Measurements from ENCODE around the gene ARHGEF10L. TPM values are rescaled to one million over a fixed set of nuclear protein-coding genes. Genes with fewer than 3 reads are reported as not detected.

Gene ARHGEF10L
- total RNA-seq, 1 experiment from 2014 or later, result 3.3 TPM

GRCh38 chr1:17615959-17616358 is 76.5 kb downstream of the ARHGEF10L start:
- DNase-seq (ENCODE audit: low spot score), result no peak
- no peaks in the 10 kb centered on the region for H3K27me3 ChIP-seq (replicated peaks; ENCODE audit: insufficient read depth, low read depth, low read length, poor library complexity)
- H3K4me3 ChIP-seq (ENCODE audit: low read depth, low read length, poor library complexity, severe bottlenecking), result no peak overlapping the region
- H3K4me1 ChIP-seq (ENCODE audit: insufficient read depth, low read length, poor library complexity, severe bottlenecking), result no peaks in the 10 kb centered on the region
- TF ChIP-seq EZH2 (IDR thresholded peaks at IDR 0.05; ENCODE audit: borderline replicate concordance, low read depth, low read length, poor library complexity, severe bottlenecking) (no peak), CTCF (conservative IDR thresholded peaks at IDR 0.05; ENCODE audit: low read depth, low read length) (no peak)
- H3K36me3 ChIP-seq (ENCODE audit: insufficient read depth, low read length, poor library complexity, severe bottlenecking), result no peaks in the 10 kb centered on the region
- CTCF ChIA-PET, result no interaction called here
- no TSS peak for BruUV-seq (replicated peaks)
- H3K27ac ChIP-seq (ENCODE audit: low read depth, low read length, poor library complexity, severe bottlenecking), result no peak overlapping the region
- intact Hi-C loops (cut with micrococcal nuclease; ENCODE audit: unreplicated experiment), result no loop called here
- H3K9me3 ChIP-seq (ENCODE audit: low read depth, low read length, poor library complexity, severe bottlenecking), result no peaks in the 10 kb centered on the region
- POLR2A ChIA-PET (ENCODE audit: low non-redundant PET), result no interaction called here

GRCh38 chr1:17616731-17617279 is 77.3 kb downstream of the ARHGEF10L start:
- no peak overlapping the region for H3K4me3 ChIP-seq (ENCODE audit: low read depth, low read length, poor library complexity, severe bottlenecking)
- intact Hi-C loops (cut with micrococcal nuclease; ENCODE audit: unreplicated experiment), result no loop called here
- TF ChIP-seq CTCF (conservative IDR thresholded peaks at IDR 0.05; ENCODE audit: low read depth, low read length), result no peak
- TF ChIP-seq EZH2 (IDR thresholded peaks at IDR 0.05; ENCODE audit: borderline replicate concordance, low read depth, low read length, poor library complexity, severe bottlenecking), result no peak
- POLR2A ChIA-PET (ENCODE audit: low non-redundant PET), result no interaction called here
- no peak overlapping the region for H3K27ac ChIP-seq (ENCODE audit: low read depth, low read length, poor library complexity, severe bottlenecking)
- CTCF ChIA-PET, result no interaction called here
- no peaks in the 10 kb centered on the region for H3K36me3 ChIP-seq (ENCODE audit: insufficient read depth, low read length, poor library complexity, severe bottlenecking)
- no peaks in the 10 kb centered on the region for H3K27me3 ChIP-seq (replicated peaks; ENCODE audit: insufficient read depth, low read depth, low read length, poor library complexity)
- H3K9me3 ChIP-seq (ENCODE audit: low read depth, low read length, poor library complexity, severe bottlenecking), result no peaks in the 10 kb centered on the region
- no peaks in the 10 kb centered on the region for H3K4me1 ChIP-seq (ENCODE audit: insufficient read depth, low read length, poor library complexity, severe bottlenecking)
- no TSS peak for BruUV-seq (replicated peaks)
- no peak for DNase-seq (ENCODE audit: low spot score)

- TF ChIP-seq CTCF (conservative IDR thresholded peaks at IDR 0.05; ENCODE audit: low read depth, low read length) (no peak), EZH2 (IDR thresholded peaks at IDR 0.05; ENCODE audit: borderline replicate concordance, low read depth, low read length, poor library complexity, severe bottlenecking) (no peak)
- ChIA-PET CTCF (interaction anchor here (0.7 kb wide), 1 partner anchor 66 kb away, joined by 9 read pairs; no protein-coding TSS in a partner anchor), POLR2A (ENCODE audit: low non-redundant PET) (no interaction called here)
- no peaks in the 10 kb centered on the region for H3K36me3 ChIP-seq (ENCODE audit: insufficient read depth, low read length, poor library complexity, severe bottlenecking)
- no peak overlapping the region for H3K27ac ChIP-seq (ENCODE audit: low read depth, low read length, poor library complexity, severe bottlenecking)
- BruUV-seq (replicated peaks), result no TSS peak
- no peak for DNase-seq (ENCODE audit: low spot score)
- H3K4me1 ChIP-seq (ENCODE audit: insufficient read depth, low read length, poor library complexity, severe bottlenecking), result no peaks in the 10 kb centered on the region
- H3K9me3 ChIP-seq (ENCODE audit: low read depth, low read length, poor library complexity, severe bottlenecking), result no peaks in the 10 kb centered on the region
- no peaks in the 10 kb centered on the region for H3K27me3 ChIP-seq (replicated peaks; ENCODE audit: insufficient read depth, low read depth, low read length, poor library complexity)
- no peak overlapping the region for H3K4me3 ChIP-seq (ENCODE audit: low read depth, low read length, poor library complexity, severe bottlenecking)
- intact Hi-C loops (cut with micrococcal nuclease; ENCODE audit: unreplicated experiment), result no loop called here
Measured at GRCh38 chr1:17617787-17618557, 78.5 kb downstream of the ARHGEF10L start.
